Measurements from ENCODE around the gene ZBTB16. TPM values are rescaled to one million over a fixed set of nuclear protein-coding genes. Genes with fewer than 3 reads are reported as not detected.

Gene ZBTB16
- total RNA-seq, 3 donors from 2014 or later: 4.9 to 82.1 (median 48.8) TPM

DNA sequence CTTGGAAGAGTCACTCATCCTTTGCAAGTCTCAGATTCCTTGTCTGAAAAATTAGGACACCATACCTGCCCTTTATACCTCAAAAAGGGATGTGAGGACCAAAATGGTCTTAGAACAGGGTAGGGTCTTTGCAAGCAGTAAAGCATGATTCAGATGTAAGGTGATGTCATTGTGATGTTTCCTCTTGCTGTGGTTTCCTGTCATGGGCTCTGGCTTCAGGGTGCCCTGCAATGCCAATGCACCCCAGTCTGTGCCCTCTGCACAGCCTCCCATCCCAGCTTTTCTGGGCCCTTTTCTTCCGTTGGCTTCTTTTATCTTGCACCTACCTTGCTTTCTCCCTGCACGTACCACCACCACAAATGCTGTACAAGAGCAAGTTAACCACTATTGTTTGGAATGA is 148.9 kb downstream of the ZBTB16 start:
- TF ChIP-seq, protein P1, sequence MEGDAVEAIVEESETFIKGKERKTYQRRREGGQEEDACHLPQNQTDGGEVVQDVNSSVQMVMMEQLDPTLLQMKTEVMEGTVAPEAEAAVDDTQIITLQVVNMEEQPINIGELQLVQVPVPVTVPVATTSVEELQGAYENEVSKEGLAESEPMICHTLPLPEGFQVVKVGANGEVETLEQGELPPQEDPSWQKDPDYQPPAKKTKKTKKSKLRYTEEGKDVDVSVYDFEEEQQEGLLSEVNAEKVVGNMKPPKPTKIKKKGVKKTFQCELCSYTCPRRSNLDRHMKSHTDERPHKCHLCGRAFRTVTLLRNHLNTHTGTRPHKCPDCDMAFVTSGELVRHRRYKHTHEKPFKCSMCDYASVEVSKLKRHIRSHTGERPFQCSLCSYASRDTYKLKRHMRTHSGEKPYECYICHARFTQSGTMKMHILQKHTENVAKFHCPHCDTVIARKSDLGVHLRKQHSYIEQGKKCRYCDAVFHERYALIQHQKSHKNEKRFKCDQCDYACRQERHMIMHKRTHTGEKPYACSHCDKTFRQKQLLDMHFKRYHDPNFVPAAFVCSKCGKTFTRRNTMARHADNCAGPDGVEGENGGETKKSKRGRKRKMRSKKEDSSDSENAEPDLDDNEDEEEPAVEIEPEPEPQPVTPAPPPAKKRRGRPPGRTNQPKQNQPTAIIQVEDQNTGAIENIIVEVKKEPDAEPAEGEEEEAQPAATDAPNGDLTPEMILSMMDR (IDR thresholded peaks at IDR 0.05): no peak
- Histone ChIP-seq H3K9me3 (no peaks in the 10 kb centered on the region), H3K36me3 (ENCODE audit: low read depth) (no peaks in the 10 kb centered on the region), H3K4me3 (no peak overlapping the region), H3K4me1 (ENCODE audit: low read depth) (no peaks in the 10 kb centered on the region)
- ATAC-seq: peak; percentile 62
- no peak for DNase-seq
- intact Hi-C loops (cut with DNase I, micrococcal nuclease): no loop called here

DNA sequence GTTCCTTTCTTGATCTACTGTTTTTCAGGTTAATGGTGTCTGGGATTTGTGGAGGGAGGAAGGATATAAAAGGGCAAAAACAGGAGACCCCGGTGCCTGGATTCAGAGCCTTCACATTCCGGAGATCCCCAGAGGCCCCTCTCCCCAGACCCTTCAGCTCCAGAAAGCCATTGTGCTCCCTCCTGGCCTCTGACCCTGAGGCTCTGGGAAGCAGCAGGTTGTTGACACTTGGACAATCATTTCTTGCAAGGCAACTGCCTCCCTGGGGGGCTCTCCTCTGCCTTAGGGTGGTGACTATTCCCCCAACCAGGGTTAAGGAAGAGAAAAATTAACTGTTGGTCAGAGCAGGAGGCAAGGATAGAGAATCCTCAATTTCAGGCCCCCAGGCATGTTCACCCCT is 149.8 kb downstream of the ZBTB16 start:
- ATAC-seq (no peak), DNase-seq (no peak)
- Histone ChIP-seq H3K36me3 (ENCODE audit: low read depth) (no peaks in the 10 kb centered on the region), H3K4me1 (ENCODE audit: low read depth) (no peaks in the 10 kb centered on the region), H3K4me3 (no peak overlapping the region), H3K9me3 (no peaks in the 10 kb centered on the region)
- TF ChIP-seq, protein P1 (IDR thresholded peaks at IDR 0.05): no peak
- intact Hi-C loops (cut with DNase I, micrococcal nuclease): no loop called here

DNA sequence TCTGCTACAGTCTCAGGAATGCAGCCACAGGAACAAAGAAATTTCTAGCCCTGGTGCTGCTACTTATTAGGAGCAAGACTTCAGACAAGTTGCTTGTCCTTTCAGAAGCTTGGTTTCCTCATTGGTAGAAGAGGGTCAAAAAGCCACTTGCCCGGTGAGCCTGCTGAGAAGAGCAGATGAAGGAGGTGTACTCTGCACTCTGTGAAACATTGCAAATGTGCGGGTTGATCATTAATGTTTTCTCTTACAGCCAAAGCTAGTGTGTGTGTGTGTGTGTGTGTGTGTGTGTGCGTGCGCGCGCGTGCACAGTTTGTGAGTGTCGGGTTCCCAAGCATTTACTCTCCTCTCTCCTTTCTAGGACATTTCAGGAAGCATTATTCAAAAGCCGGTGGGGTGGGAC is 150.4 kb downstream of the ZBTB16 start:
- no peaks in the 10 kb centered on the region for H3K9me3 ChIP-seq
- no peaks in the 10 kb centered on the region for H3K36me3 ChIP-seq (ENCODE audit: low read depth)
- TF ChIP-seq, protein P1 (IDR thresholded peaks at IDR 0.05): no peak
- peak; percentile 65 for ATAC-seq
- intact Hi-C loops (cut with DNase I, micrococcal nuclease): no loop called here
- peak in 1 of 3 donors; percentile 19 for DNase-seq
- no peaks in the 10 kb centered on the region for H3K4me1 ChIP-seq (ENCODE audit: low read depth)
- no peak overlapping the region for H3K4me3 ChIP-seq

DNA sequence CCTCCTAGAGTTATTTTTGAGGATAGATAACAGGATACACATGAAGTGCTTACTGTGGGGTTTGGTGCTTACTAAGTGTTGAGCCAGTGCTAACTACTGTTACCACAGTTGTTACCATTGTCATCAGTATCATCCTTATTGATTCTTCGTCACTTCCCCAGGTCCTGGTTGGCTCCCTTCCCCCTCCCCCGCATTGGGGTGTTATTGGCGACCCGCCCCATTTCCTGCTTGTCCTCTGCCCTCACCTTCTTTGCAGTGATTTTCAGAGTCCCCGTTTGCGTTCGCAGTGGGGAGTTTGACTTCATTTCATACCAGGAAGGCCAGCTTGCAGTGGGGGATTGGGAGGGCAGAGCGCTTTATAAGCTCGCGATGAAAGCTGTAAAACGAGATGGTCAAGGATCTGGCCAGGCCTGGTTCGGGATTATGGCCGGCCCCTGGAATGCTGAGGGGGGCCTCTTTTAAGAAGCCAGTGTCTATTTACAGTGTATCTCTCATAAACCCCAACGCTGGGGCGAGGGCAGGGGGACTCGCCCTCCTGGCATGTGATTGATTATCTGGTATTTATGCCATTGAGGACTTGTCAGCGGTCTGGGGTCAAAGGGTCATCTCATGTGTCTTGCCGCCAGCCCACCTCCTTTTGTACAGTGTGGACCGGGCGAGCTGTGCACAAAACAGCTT is 152.1 kb downstream of the ZBTB16 start:
- Histone ChIP-seq H3K9me3 (no peaks in the 10 kb centered on the region), H3K4me1 (ENCODE audit: low read depth) (no peaks in the 10 kb centered on the region), H3K4me3 (no peak overlapping the region), H3K36me3 (ENCODE audit: low read depth) (no peaks in the 10 kb centered on the region)
- intact Hi-C loops (cut with DNase I, micrococcal nuclease): no loop called here
- TF ChIP-seq, protein P1 (IDR thresholded peaks at IDR 0.05): no peak
- ATAC-seq (no peak), DNase-seq (no peak)

DNA sequence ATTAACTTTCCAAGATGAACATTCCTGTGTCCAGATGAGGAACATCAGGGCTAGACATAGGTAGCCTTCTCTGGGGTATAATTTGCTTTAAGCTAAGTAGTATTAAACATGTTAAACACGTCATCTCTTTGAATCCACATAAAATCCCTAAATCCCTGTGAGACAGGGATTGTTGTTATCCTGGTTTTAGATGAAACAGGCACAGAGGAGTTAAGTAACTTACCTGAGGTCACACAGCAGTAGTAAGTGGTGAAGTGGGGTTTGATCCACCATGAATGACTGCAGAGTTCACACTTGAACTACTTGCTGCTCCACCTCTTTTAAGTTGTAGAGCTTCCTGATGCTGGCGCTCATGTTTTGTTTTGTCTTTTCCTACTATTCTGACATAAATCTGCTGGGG is 154.1 kb downstream of the ZBTB16 start:
- H3K4me3 ChIP-seq: no peak overlapping the region
- DNase-seq: no peak
- intact Hi-C loops (cut with DNase I, micrococcal nuclease): no loop called here
- H3K4me1 ChIP-seq (ENCODE audit: low read depth): no peaks in the 10 kb centered on the region
- no peak for ATAC-seq
- TF ChIP-seq, protein P1 (IDR thresholded peaks at IDR 0.05): no peak
- no peaks in the 10 kb centered on the region for H3K36me3 ChIP-seq (ENCODE audit: low read depth)
- no peaks in the 10 kb centered on the region for H3K9me3 ChIP-seq

DNA sequence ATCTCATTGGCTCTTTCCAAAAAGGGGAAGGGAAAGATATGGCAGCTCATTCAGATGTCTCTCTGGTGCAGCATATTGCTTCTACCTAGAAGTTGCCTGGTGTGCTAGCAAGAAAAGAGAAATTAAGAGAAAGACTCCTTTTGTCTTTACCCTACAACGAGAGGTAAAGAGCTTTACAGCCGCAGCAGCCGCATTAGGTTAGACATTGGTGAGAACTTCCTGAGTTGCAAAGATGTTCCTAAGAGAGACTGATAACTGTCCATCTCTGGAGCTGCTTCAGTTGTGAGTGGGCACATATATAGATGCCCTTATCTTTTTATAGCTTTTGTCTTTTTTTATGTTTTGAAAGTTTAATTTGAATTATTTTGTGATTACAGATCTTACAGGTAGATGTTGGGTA is 155.9 kb downstream of the ZBTB16 start:
- Histone ChIP-seq H3K9me3 (no peaks in the 10 kb centered on the region), H3K4me3 (no peak overlapping the region), H3K36me3 (ENCODE audit: low read depth) (no peaks in the 10 kb centered on the region), H3K4me1 (ENCODE audit: low read depth) (no peaks in the 10 kb centered on the region)
- intact Hi-C loops (cut with DNase I, micrococcal nuclease): no loop called here
- ATAC-seq (no peak), DNase-seq (no peak)
- TF ChIP-seq, protein P1 (IDR thresholded peaks at IDR 0.05): no peak

Measured in mucosa of descending colon (tissue), 3 donors.